Heart right ventricle (tissue), 16 donors: ENCODE measurements around the gene HSPA2. TPM values are rescaled to one million over a fixed set of nuclear protein-coding genes. Genes with fewer than 3 reads are reported as not detected.

Experiments
- ATAC-seq, 8 donors: fragments of 200-7000 bp; cut with Tn5 transposase; one replicate each; pipeline ENCODE4 v1.9.1; 2020; ENCODE audit warnings: mild to moderate bottlenecking in 8 of 8, moderate library complexity in 8 of 8, moderate number of reproducible peaks in 1 of 8
- DNase-seq, 2 donors: peaks; one replicate each; pipeline ENCODE4 v3.0.0-alpha.2; 2020
- H3K27ac ChIP-seq, 10 donors: fragments of 200-600 bp; sonication (generic) in 2 of 10; one replicate each; pipeline versions ENCODE4 v1.5.0 to v1.8.0; 2020 to 2022; ENCODE audit warnings: mild to moderate bottlenecking in 3 of 10
- H3K27me3 ChIP-seq, 7 donors: fragments of 200-600 bp; one replicate each; pipeline ENCODE4 v1.8.0; 2021 to 2022; ENCODE audit warnings: mild to moderate bottlenecking in 2 of 7
- H3K36me3 ChIP-seq, 9 donors: fragments of 200-600 bp; sonication (generic) in 1 of 9; one replicate each; pipeline versions ENCODE4 v1.5.0 to v1.8.0; 2020 to 2022; ENCODE audit warnings: mild to moderate bottlenecking in 2 of 9
- H3K4me1 ChIP-seq, 9 donors: fragments of 200-600 bp; sonication (generic) in 1 of 9; one replicate each; pipeline versions ENCODE4 v1.5.0 to v1.8.0; 2020 to 2022; ENCODE audit warnings: mild to moderate bottlenecking in 4 of 9
- H3K4me3 ChIP-seq, 10 donors: fragments of 200-600 bp; sonication (generic) in 2 of 10; one replicate each; pipeline versions ENCODE4 v1.5.0 to v1.8.0; 2020 to 2022; ENCODE audit warnings: mild to moderate bottlenecking in 7 of 10, moderate library complexity in 2 of 10
- H3K9me3 ChIP-seq, 11 donors: fragments of 200-600 bp in 10 of 11; sonication (generic) in 2 of 11; one replicate each; pipeline versions ENCODE4 v1.5.0 to v1.8.0; 2013 to 2022; ENCODE audit warnings: mild to moderate bottlenecking in 2 of 11, control low read depth in 1 of 11, moderate library complexity in 1 of 11
- CTCF ChIP-seq, 9 donors: fragments of 200-600 bp; sonication (generic) in 2 of 9; IDR thresholded peaks; one replicate each; pipeline versions ENCODE4 v1.5.0 to v1.8.0; 2021 to 2022; ENCODE audit warnings: antibody characterized with exemption in 9 of 9, mild to moderate bottlenecking in 5 of 9, moderate library complexity in 1 of 9
- WGBS, 2 donors: extraction: QIAGEN DNeasy Blood & Tissue Kit; methylation state at CpG; one replicate each; pipeline ENCODE4 v1.1.7; 2013; ENCODE audit warnings: inconsistent platforms in 1 of 2; 5-methylcytosine and 5-hydroxymethylcytosine counted together
- intact Hi-C, 10 donors: fragments of 100-400 bp; cut with DNase I; formaldehyde crosslinking; loops; one replicate each; pipeline versions ENCODE4 v1.11.1 to v1.14.2; 2022
- polyA plus RNA-seq, 2 donors: library from polyadenylated mRNA; stranded (reverse); fragments of 200-250 nt; gene quantifications; one replicate each; pipeline ENCODE4 v1.2.3, GENCODE V29; 2013
- total RNA-seq, 10 donors: library from RNA; stranded (reverse); fragmentation: NEBNext Ultra II Directional in 3 of 10; extraction: Animal tissue kit (Norgen Biotek cat#: 25700) in 3 of 10; gene quantifications; one replicate each; pipeline versions ENCODE4 v1.2.1 to v1.2.4, GENCODE V29; 2021 to 2023
- donor health status: Arrhythmogenic right ventricular cardiomyopathy.
- donor health status: ischemic (EF 13 %, LVEDD 7.1; RV severe dilation, severe dysfunction).
- donor health status: healthy with polysubstance abuse.
- donor health status: DM: no; HTN: yes; CAD: no.
- donor health status: DM: no; HTN: no; CAD: no.
- donor health status: ischemic (EF 25% LVEDD 6.9; RV normal size, moderate dysfunction).
- donor health status: ischemic (EF 25% LVEDD 5.7; RV mildly dilated, moderate dysfunction).
- donor health status: healthy.
- donor health status: DM: yes; HTN: yes; CAD: no.
- donor health status: Ischemic cardiomyopathy.
- donor health status: ischemic (EF 35%, LVEDD 5.7; RV mildly dilated, moderate dysfunction).
- donor health status: nonischemic (EF 11% LVEDD 7.7; RV severe dilation, severe dysfunction).
- donor health status: DM: yes; HTN: yes; CAD: no.
- donor health status: PGD.
- donor health status: ischemic (EF 29% LVEDD 5.4; RV normal size, mild dysfunction).
- donor health status: nonischemic (EF 23%, LVEDD 6.1; RV moderate dilation, normal function).

HSPA2 gene
- total and polyA plus RNA-seq, 12 donors = 2.6 to 77.6 (median 29.9) TPM

- H3K27ac ChIP-seq = no peak overlapping the region
- intact Hi-C loops = no loop called here
- 74 to 78% methylated on average over 7 of the region's 7 CpGs for WGBS, 2 donors
- no peaks in the 10 kb centered on the region for H3K27me3 ChIP-seq
- no peak overlapping the region for H3K4me3 ChIP-seq
- ATAC-seq (no peak), DNase-seq (no peak)
- H3K36me3 ChIP-seq = no peaks in the 10 kb centered on the region
- TF ChIP-seq CTCF (IDR thresholded peaks at IDR 0.05) = no peak
- peaks cover 0 to 6% (median 0%) of the 10 kb centered on the region in 9 donors for H3K4me1 ChIP-seq
- H3K9me3 ChIP-seq = no peaks in the 10 kb centered on the region
These were observed 39.9 kb downstream of the HSPA2 start for GRCh38 chr14:64580467-64580866.

- TF ChIP-seq CTCF (IDR thresholded peaks at IDR 0.05) = no peak
- ATAC-seq (no peak), DNase-seq (no peak)
- Histone ChIP-seq H3K27ac (no peak overlapping the region), H3K9me3 (no peaks in the 10 kb centered on the region), H3K36me3 (no peaks in the 10 kb centered on the region), H3K4me1 (peaks cover 0 to 6% (median 0%) of the 10 kb centered on the region in 9 donors), H3K4me3 (no peak overlapping the region), H3K27me3 (no peaks in the 10 kb centered on the region)
- intact Hi-C loops = no loop called here
- 71 to 72% methylated on average over 2 of the region's 2 CpGs for WGBS, 2 donors
These were observed 40.8 kb downstream of the HSPA2 start for GRCh38 chr14:64581363-64581762.

GRCh38 chr14:64581817-64582216 is 41.3 kb downstream of the HSPA2 start:
- TF ChIP-seq CTCF (IDR thresholded peaks at IDR 0.05) = no peak
- no peaks in the 10 kb centered on the region for H3K27me3 ChIP-seq
- H3K4me3 ChIP-seq = no peak overlapping the region
- no peak for DNase-seq
- H3K4me1 ChIP-seq = peaks cover 0 to 6% (median 0%) of the 10 kb centered on the region in 9 donors
- H3K36me3 ChIP-seq = no peaks in the 10 kb centered on the region
- no peak for ATAC-seq
- intact Hi-C loops = no loop called here
- H3K9me3 ChIP-seq = no peaks in the 10 kb centered on the region
- 70 to 79% methylated on average over 5 of the region's 5 CpGs for WGBS, 2 donors
- no peak overlapping the region for H3K27ac ChIP-seq

GRCh38 chr14:64584190-64584589 is 43.6 kb downstream of the HSPA2 start:
- ATAC-seq = no peak
- Histone ChIP-seq H3K4me3 (no peak overlapping the region), H3K27ac (no peak overlapping the region), H3K9me3 (no peaks in the 10 kb centered on the region), H3K36me3 (no peaks in the 10 kb centered on the region), H3K27me3 (no peaks in the 10 kb centered on the region), H3K4me1 (peaks cover 0 to 6% (median 0%) of the 10 kb centered on the region in 9 donors)
- intact Hi-C loops = no loop called here
- DNase-seq = no peak
- 97 to 98% methylated on average over 1 of the region's 1 CpG for WGBS, 2 donors
- no peak for TF ChIP-seq CTCF (IDR thresholded peaks at IDR 0.05)
